ENCODE results near the gene TSPEAR.

- no peak for TF ChIP-seq POLR2AphosphoS5 (IDR thresholded peaks at IDR 0.05; ENCODE audit: low read depth, low read length)
- no peak for TF ChIP-seq POLR2A (IDR thresholded peaks at IDR 0.05; ENCODE audit: low read depth, low read length)
- TF ChIP-seq TAF1 (IDR thresholded peaks at IDR 0.05; ENCODE audit: low read depth, low read length): no peak
- TF ChIP-seq POU2F2 (IDR thresholded peaks at IDR 0.05; ENCODE audit: low read depth, low read length): no peak
- TF ChIP-seq SPI1 (IDR thresholded peaks at IDR 0.05; ENCODE audit: low read depth, low read length): no peak
These were observed 205.6 kb downstream of the TSPEAR start for GRCh38 chr21:44505673-44506278.
